Vagina (tissue), 2 donors: ENCODE data around the gene PLOD2.

ENCODE experiments used
- POLR2A ChIP-seq, 2 donors: fragments of 450-650 bp; IDR thresholded peaks; one replicate each; pipeline ENCODE4 v1.6.1; 2017; ENCODE audit warnings: antibody characterized with exemption in 2 of 2, mild to moderate bottlenecking in 2 of 2, moderate library complexity in 2 of 2
- POLR2AphosphoS5 ChIP-seq, 2 donors: sonication (generic); formaldehyde crosslinking; IDR thresholded peaks; one replicate each; pipeline ENCODE4 v1.9.0; 2017; ENCODE audit warnings: antibody characterized with exemption in 2 of 2, mild to moderate bottlenecking in 2 of 2, low read depth in 1 of 2; ENCODE audit not compliant: insufficient read depth in 1 of 2
- TF ChIP-seq, protein P1 (sequence below), 3 experiments: fragments of 450-650 bp in 2 of 3; fragments of 200-600 bp in 1 of 3; sonication (generic) in 1 of 3; IDR thresholded peaks; one replicate each; pipeline ENCODE4 v1.5.1; 2017 to 2019; ENCODE audit warnings: antibody characterized with exemption in 3 of 3, mild to moderate bottlenecking in 2 of 3, moderate library complexity in 2 of 3

DNA sequence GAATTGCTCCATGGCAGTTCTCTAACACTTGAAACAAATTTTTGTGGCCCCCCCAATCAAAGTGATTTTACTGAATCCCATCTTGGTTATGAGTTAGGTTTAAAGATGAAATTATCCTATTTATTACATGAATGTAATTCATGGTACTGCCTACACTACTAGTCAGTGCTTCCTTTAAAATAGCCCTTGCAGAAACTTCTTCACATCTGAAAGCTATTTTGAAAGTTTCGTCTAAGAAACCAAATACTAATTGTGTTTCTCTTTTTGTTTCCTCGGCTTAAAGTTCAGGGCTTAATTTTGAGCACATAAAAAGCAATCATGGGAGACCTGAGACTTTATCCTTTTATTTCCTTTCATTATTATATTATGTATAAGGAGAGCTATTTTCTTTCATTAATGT lies 72.1 kb downstream of the PLOD2 start:
- TF ChIP-seq, protein P1, sequence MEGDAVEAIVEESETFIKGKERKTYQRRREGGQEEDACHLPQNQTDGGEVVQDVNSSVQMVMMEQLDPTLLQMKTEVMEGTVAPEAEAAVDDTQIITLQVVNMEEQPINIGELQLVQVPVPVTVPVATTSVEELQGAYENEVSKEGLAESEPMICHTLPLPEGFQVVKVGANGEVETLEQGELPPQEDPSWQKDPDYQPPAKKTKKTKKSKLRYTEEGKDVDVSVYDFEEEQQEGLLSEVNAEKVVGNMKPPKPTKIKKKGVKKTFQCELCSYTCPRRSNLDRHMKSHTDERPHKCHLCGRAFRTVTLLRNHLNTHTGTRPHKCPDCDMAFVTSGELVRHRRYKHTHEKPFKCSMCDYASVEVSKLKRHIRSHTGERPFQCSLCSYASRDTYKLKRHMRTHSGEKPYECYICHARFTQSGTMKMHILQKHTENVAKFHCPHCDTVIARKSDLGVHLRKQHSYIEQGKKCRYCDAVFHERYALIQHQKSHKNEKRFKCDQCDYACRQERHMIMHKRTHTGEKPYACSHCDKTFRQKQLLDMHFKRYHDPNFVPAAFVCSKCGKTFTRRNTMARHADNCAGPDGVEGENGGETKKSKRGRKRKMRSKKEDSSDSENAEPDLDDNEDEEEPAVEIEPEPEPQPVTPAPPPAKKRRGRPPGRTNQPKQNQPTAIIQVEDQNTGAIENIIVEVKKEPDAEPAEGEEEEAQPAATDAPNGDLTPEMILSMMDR (IDR thresholded peaks at IDR 0.05), result no peak
- TF ChIP-seq POLR2A (IDR thresholded peaks at IDR 0.05), result no peak
- TF ChIP-seq POLR2AphosphoS5 (IDR thresholded peaks at IDR 0.05; ENCODE audit: insufficient read depth in 1 of 2, low read depth in 1 of 2), result no peak
